K562 (cell line): ENCODE measurements around the gene CPNE2. TPM values are rescaled to one million over a fixed set of nuclear protein-coding genes. Genes with fewer than 3 reads are reported as not detected.
A peak's percentile ranks its signal among the peaks of the same experiment; 100 is the strongest.

ENCODE experiments used
- ATAC-seq: fragments of 200-7000 bp; cut with Tn5 transposase; 3 replicates; pipeline ENCODE4 v1.9.1; 2020; ENCODE audit warnings: moderate library complexity
- BruUV-seq: library from RNA; stranded (reverse); fragments of 400-500 nt; replicated peaks from 2 replicates; lab custom pipeline; 2021; lab: Mats Ljungman, UMichigan
- CTCF ChIA-PET: fragments of 300-600 bp; formaldehyde crosslinking; extraction: SDS; loops from one replicate; lab custom pipeline; 2021; ENCODE audit warnings: low intra/inter-chr PET ratio; lab: Yijun Ruan, JAX
- POLR2A ChIA-PET: fragments of 300-600, 350-650 bp; sonication (Branson Sonifier 250); formaldehyde crosslinking; extraction: SDS; loops from one replicate; lab custom pipeline; 2021; ENCODE audit warnings: antibody characterized with exemption, inconsistent platforms; lab: Yijun Ruan, JAX
- DNase-seq, 4 experiments: peaks; one replicate each; pipeline versions ENCODE4 v3.0.0 to v3.0.0-alpha.2; 2011 to 2018; ENCODE audit warnings: low spot score in 3 of 4, mixed read lengths in 3 of 4; ENCODE audit errors: extremely low read depth in 1 of 4
- FAIRE-seq: peaks from 2 replicates; lab custom pipeline; 2011; peaks lifted over from hg19 to GRCh38; lab: Jason Lieb, UNC
- H2AFZ ChIP-seq: 2 replicates; pipeline ENCODE4 v1.6.0; 2011; ENCODE audit warnings: low read depth, low read length, control low read depth, inconsistent platforms
- H3K27ac ChIP-seq: fragments of 200-600 bp; 3 replicates; pipeline ENCODE4 v1.8.0; 2011; ENCODE audit warnings: low read depth, mild to moderate bottlenecking, control low read depth, inconsistent platforms, low read length, moderate library complexity, mixed read lengths; ENCODE audit errors: extremely low read depth
- H3K27me3 ChIP-seq, 2 experiments: fragments of 300-600 bp in 1 of 2; 2 replicates in 1 of 2; 3 replicates in 1 of 2; pipeline versions ENCODE4 v1.6.0 to v1.8.0; 2011; ENCODE audit warnings: inconsistent platforms in 2 of 2, low read length in 2 of 2, mild to moderate bottlenecking in 1 of 2, mixed read lengths in 1 of 2, moderate library complexity in 1 of 2; ENCODE audit not compliant: control insufficient read depth in 2 of 2, insufficient read depth in 2 of 2
- H3K36me3 ChIP-seq: fragments of 300-600 bp; 3 replicates; pipeline ENCODE4 v1.8.0; 2011; ENCODE audit warnings: mild to moderate bottlenecking, low read length, inconsistent platforms; ENCODE audit not compliant: control insufficient read depth, insufficient read depth
- H3K4me1 ChIP-seq, 2 experiments: fragments of 200-600 bp in 1 of 2; replicated peaks in 1 of 2; 2 replicates in 1 of 2; 3 replicates in 1 of 2; pipeline versions ENCODE4 v1.5.1 to v1.8.0; 2011; ENCODE audit warnings: inconsistent platforms in 2 of 2, low read length in 2 of 2, mild to moderate bottlenecking in 1 of 2, mixed read lengths in 1 of 2, moderate library complexity in 1 of 2; ENCODE audit not compliant: control insufficient read depth in 2 of 2, insufficient read depth in 2 of 2
- H3K4me2 ChIP-seq: 2 replicates; pipeline ENCODE4 v1.6.1; 2011; ENCODE audit warnings: low read length, control low read depth, inconsistent platforms, mixed read lengths; ENCODE audit not compliant: insufficient read depth
- H3K4me3 ChIP-seq: fragments of 200-600 bp; sonication (generic), shearing (Covaris generic); 2 replicates; pipeline ENCODE4 v1.5.1; 2016; ENCODE audit warnings: control low read depth, inconsistent platforms
- H3K79me2 ChIP-seq: fragments of 200-600 bp; 3 replicates; pipeline ENCODE4 v1.8.0; 2011; ENCODE audit warnings: low read length, inconsistent platforms; ENCODE audit not compliant: control insufficient read depth, insufficient read depth
- H3K9ac ChIP-seq, 2 experiments: 2 replicates each; pipeline versions ENCODE4 v1.6.0 to v1.6.1; 2011; ENCODE audit warnings: low read depth in 2 of 2, low read length in 2 of 2, control low read depth in 1 of 2, inconsistent platforms in 1 of 2, mild to moderate bottlenecking in 1 of 2, mixed read lengths in 1 of 2; ENCODE audit not compliant: insufficient read depth in 1 of 2
- H3K9me1 ChIP-seq: one replicate; pipeline ENCODE4 v1.6.0; 2011; ENCODE audit warnings: inconsistent platforms, mild to moderate bottlenecking, low read length, moderate library complexity; ENCODE audit not compliant: control insufficient read depth, insufficient read depth
- H3K9me3 ChIP-seq: replicated peaks from 2 replicates; pipeline ENCODE4 v1.5.1; 2011; ENCODE audit warnings: low read depth, low read length, inconsistent platforms; ENCODE audit not compliant: control insufficient read depth, insufficient read depth
- H4K20me1 ChIP-seq: replicated peaks from 2 replicates; pipeline ENCODE4 v1.6.1; 2011; ENCODE audit warnings: low read length, inconsistent platforms, mixed read lengths; ENCODE audit not compliant: control insufficient read depth, insufficient read depth
- BACH1 ChIP-seq: fragments of 200-800 bp; sonication (Bioruptor generic); IDR thresholded peaks from 2 replicates; pipeline ENCODE4 v1.6.1; 2016; ENCODE audit warnings: missing genetic modification characterization, missing compliant biosample characterization
- C11orf30 ChIP-seq: fragments of 450-650 bp; IDR thresholded peaks from 2 replicates; pipeline ENCODE4 v1.6.1; 2016; ENCODE audit warnings: low read depth, mild to moderate bottlenecking
- CHAMP1 ChIP-seq: fragments of 450-650 bp; IDR thresholded peaks from 2 replicates; pipeline ENCODE4 v1.6.1; 2016; ENCODE audit warnings: mild to moderate bottlenecking
- CHD1 ChIP-seq: fragments of 200-600 bp; sonication (generic); IDR thresholded peaks from one replicate; pipeline ENCODE4 v1.6.1; 2012; ENCODE audit warnings: mild to moderate bottlenecking, moderate library complexity, low read length, inconsistent platforms
- CTCF ChIP-seq, 3 experiments: IDR thresholded peaks in 2 of 3; conservative IDR thresholded peaks in 1 of 3; 2 replicates each; pipeline ENCODE4 v1.5.1; 2011 to 2012; ENCODE audit warnings: low read length in 3 of 3, mild to moderate bottlenecking in 3 of 3, control low read depth in 2 of 3, improper control_type of control experiment in 1 of 3, inconsistent platforms in 1 of 3, low read depth in 1 of 3, mixed read lengths in 1 of 3, moderate library complexity in 1 of 3; ENCODE audit not compliant: insufficient read depth in 2 of 3
- FOXA3 ChIP-seq, 2 experiments: fragments of 450-650 bp in 1 of 2; sonication (generic) in 1 of 2; formaldehyde crosslinking; IDR thresholded peaks in 1 of 2; conservative IDR thresholded peaks in 1 of 2; 2 replicates each; pipeline versions ENCODE4 v1.4.0 to v1.8.0; 2020 to 2022; ENCODE audit warnings: mild to moderate bottlenecking in 2 of 2, missing genetic modification reagents in 1 of 2
- JUND ChIP-seq, 2 experiments: IDR thresholded peaks; 2 replicates in 1 of 2; 3 replicates in 1 of 2; pipeline ENCODE4 v1.6.1; 2011; ENCODE audit warnings: borderline replicate concordance in 2 of 2, low read depth in 2 of 2, low read length in 2 of 2, improper control_type of control experiment in 1 of 2, missing biosample characterization in 1 of 2, missing genetic modification characterization in 1 of 2, missing genetic modification reagents in 1 of 2
- NR2C2 ChIP-seq, 2 experiments: fragments of 200-800 bp in 1 of 2; sonication (Bioruptor generic) in 1 of 2; sonication (generic) in 1 of 2; formaldehyde crosslinking in 1 of 2; IDR thresholded peaks; 2 replicates each; pipeline versions ENCODE4 v1.6.1 to v1.8.0; 2016 to 2022; ENCODE audit warnings: mild to moderate bottlenecking in 1 of 2, missing compliant biosample characterization in 1 of 2, missing genetic modification characterization in 1 of 2, missing genetic modification reagents in 1 of 2
- PTTG1 ChIP-seq: fragments of 450-650 bp; IDR thresholded peaks from 2 replicates; pipeline ENCODE4 v1.6.1; 2016; ENCODE audit warnings: low read depth, mild to moderate bottlenecking, missing genetic modification characterization, missing compliant biosample characterization
- SNRNP70 ChIP-seq: fragments of 200-400 bp; formaldehyde crosslinking; optimal IDR thresholded peaks from 2 replicates; pipeline ENCODE3; 2017; ENCODE audit warnings: low read depth, low read length
- TCF7L2 ChIP-seq: fragments of 150-350 bp; IDR thresholded peaks from 2 replicates; pipeline ENCODE4 v1.6.1; 2016; ENCODE audit warnings: low read depth, mild to moderate bottlenecking, low read length, moderate library complexity
- U2AF1 ChIP-seq: fragments of 200-400 bp; formaldehyde crosslinking; optimal IDR thresholded peaks from 2 replicates; pipeline ENCODE3; 2017; ENCODE audit warnings: mild to moderate bottlenecking, low read depth, low read length, moderate library complexity
- ZNF217 ChIP-seq: sonication (generic); formaldehyde crosslinking; IDR thresholded peaks from 2 replicates; pipeline ENCODE4 v1.8.0; 2022; ENCODE audit warnings: mild to moderate bottlenecking, missing genetic modification reagents
- ZNF408 ChIP-seq: fragments of 250-450 bp; sonication (Bioruptor Pico); IDR thresholded peaks from 2 replicates; pipeline ENCODE4 v1.4.0; 2020; ENCODE audit warnings: low read depth, mild to moderate bottlenecking, moderate library complexity
- ZNF655 ChIP-seq: fragments of 250-450 bp; sonication (Bioruptor Pico); IDR thresholded peaks from 2 replicates; pipeline ENCODE4 v1.5.0; 2021
- ZZZ3 ChIP-seq: fragments of 450-650 bp; IDR thresholded peaks from 2 replicates; pipeline ENCODE4 v1.6.1; 2016; ENCODE audit warnings: antibody characterized with exemption, mild to moderate bottlenecking, moderate library complexity
- WGBS: fragments of 100-300 bp; shearing (Covaris generic); methylation state at CpG from one replicate; pipeline ENCODE4 v1.1.6; 2016; ENCODE audit warnings: low coverage, mixed read lengths; ENCODE audit not compliant: insufficient coverage; ENCODE audit errors: missing lambda C conversion rate; 5-methylcytosine and 5-hydroxymethylcytosine counted together
- in situ Hi-C: fragments of 300-500 bp; cut with MboI; formaldehyde crosslinking; loops from 4 replicates; pipeline ENCODE4 v1.15.0; 2018; ENCODE audit warnings: inconsistent platforms, mixed read lengths
- intact Hi-C: fragments of 100-400 bp; cut with micrococcal nuclease; formaldehyde crosslinking; loops from 2 replicates; pipeline ENCODE4 v1.14.2; 2022
- polyA plus RNA-seq, 8 experiments: library from polyadenylated mRNA; depleted of rRNA in 4 of 8; stranded (reverse) in 5 of 8; unstranded in 3 of 8; fragments of >200 nt; fragmentation: Nextera tagmentation in 2 of 8; fragmentation: Illumina TruSeq in 1 of 8; extraction: Ambion mirVana in 2 of 8; extraction: Trizol in 1 of 8; gene quantifications; 2 replicates each; pipeline versions ENCODE4 v1.2.1 to v1.2.3, GENCODE V29; 2011 to 2014; ENCODE audit warnings: inconsistent platforms in 1 of 8, missing spikeins in 1 of 8
- total RNA-seq, 7 experiments: library from RNA; depleted of rRNA in 6 of 7; stranded (reverse); fragments of >200 nt in 6 of 7; fragmentation: Illumina TruSeq in 2 of 7; extraction: Trizol in 2 of 7; gene quantifications; 2 replicates each; pipeline versions ENCODE4 v1.2.1 to v1.2.3, GENCODE V29; 2011 to 2021; ENCODE audit warnings: low replicate concordance in 1 of 7

CPNE2 gene
- total and polyA plus RNA-seq, 9 of the 15 experiments (the other 6 are each of a cell fraction or from before 2014, with no cell fraction given) = 3.0 to 13.9 (median 8.6) TPM

DNA sequence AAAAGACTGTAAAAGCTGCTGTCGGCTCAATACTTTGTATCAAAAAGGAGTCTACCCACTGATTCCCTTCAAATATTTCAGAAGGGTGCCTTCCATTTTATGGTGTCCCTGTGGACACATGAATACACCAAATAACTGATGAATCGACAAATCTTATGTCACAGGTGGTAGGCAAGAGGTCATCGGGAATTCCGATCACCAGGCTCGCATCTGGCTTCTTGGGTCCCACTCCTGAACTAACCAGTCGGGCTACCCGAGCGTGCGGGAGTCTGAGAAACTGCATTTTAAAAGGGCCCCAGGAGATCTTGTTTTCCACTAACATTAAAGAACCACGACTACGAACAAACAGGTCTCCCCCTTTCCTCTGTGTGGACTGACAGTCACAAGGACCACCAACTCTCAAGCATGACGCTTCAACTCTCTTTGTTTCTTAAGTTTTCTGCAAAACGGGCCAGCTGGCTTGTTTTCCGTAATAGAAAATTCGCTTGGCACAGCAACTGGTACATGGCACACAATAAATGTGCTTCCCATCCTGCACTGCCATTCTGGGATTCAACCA, 92.6 kb downstream of the CPNE2 start:
- Histone ChIP-seq H2AFZ (peak overlapping the region; percentile 83), H3K4me2 (peak overlapping the region; percentile 84), H3K79me2 (peaks cover 93% of the 10 kb centered on the region), H3K9me3 (no peaks in the 10 kb centered on the region), H3K4me1 (peaks cover 6 to 9% of the 10 kb centered on the region in 2 experiments), H3K36me3 (peaks cover 7% of the 10 kb centered on the region; the same call in 1 of the 3 replicates), H3K4me3 (peak overlapping the region; percentile 94), H3K9ac (peak overlapping the region; percentile 91 to 97), H3K9me1 (no peaks in the 10 kb centered on the region), H3K27me3 (no peaks in the 10 kb centered on the region), H3K27ac (peak overlapping the region; percentile 93), H4K20me1 (no peaks in the 10 kb centered on the region)
- CTCF ChIA-PET = no interaction called here
- intact Hi-C loops = no loop called here
- 6% methylated on average over 15 of the region's 15 CpGs for WGBS
- FAIRE-seq = no peak
- in situ Hi-C loops = no loop called here
- peak in 1 of 4 experiments; percentile 51 for DNase-seq
- POLR2A ChIA-PET = interaction anchor here (0.6 to 1.2 kb wide), 3 partner anchors 16 to 143 kb away, joined by 3 to 6 read pairs (median 4); no protein-coding TSS in a partner anchor
- ATAC-seq = no peak
- no TSS peak for BruUV-seq
- TF ChIP-seq NR2C2 (CRISPR knock-in tag; IDR thresholded peaks at IDR 0.05) (no peak), NR2C2 (tag; IDR thresholded peaks at IDR 0.05) (no peak), FOXA3 (CRISPR knock-in tag; conservative IDR thresholded peaks at IDR 0.05 in 1 of 2, IDR thresholded peaks at IDR 0.05 in 1 of 2) (no peak), CTCF (IDR thresholded peaks at IDR 0.05 in 2 of 3, conservative IDR thresholded peaks at IDR 0.05 in 1 of 3; ENCODE audit: insufficient read depth in 2 of 3, low read depth in 1 of 3, low read length in 3 of 3) (no peak), JUND (IDR thresholded peaks at IDR 0.05; ENCODE audit: borderline replicate concordance, low read depth, low read length) (no peak), JUND (tag; IDR thresholded peaks at IDR 0.05; ENCODE audit: borderline replicate concordance, low read depth, low read length) (no peak), U2AF1 (no peak), SNRNP70 (no peak), ZNF217 (CRISPR knock-in tag) (no peak), CHAMP1 (no peak), ZNF655 (CRISPR knock-in tag) (no peak), TCF7L2 (no peak), ZNF408 (CRISPR knock-in tag) (no peak), BACH1 (no peak), CHD1 (peak; percentile 57), ZZZ3 (no peak), PTTG1 (no peak), C11orf30 (peak; percentile 87)
